NCI-H146 (cell line): ENCODE data around the gene UBE3C.

Experiments used
- DNase-seq: peaks from one replicate; lab custom pipeline; 2025; lab: John Stamatoyannopoulos, UW

Gene UBE3C

DNA sequence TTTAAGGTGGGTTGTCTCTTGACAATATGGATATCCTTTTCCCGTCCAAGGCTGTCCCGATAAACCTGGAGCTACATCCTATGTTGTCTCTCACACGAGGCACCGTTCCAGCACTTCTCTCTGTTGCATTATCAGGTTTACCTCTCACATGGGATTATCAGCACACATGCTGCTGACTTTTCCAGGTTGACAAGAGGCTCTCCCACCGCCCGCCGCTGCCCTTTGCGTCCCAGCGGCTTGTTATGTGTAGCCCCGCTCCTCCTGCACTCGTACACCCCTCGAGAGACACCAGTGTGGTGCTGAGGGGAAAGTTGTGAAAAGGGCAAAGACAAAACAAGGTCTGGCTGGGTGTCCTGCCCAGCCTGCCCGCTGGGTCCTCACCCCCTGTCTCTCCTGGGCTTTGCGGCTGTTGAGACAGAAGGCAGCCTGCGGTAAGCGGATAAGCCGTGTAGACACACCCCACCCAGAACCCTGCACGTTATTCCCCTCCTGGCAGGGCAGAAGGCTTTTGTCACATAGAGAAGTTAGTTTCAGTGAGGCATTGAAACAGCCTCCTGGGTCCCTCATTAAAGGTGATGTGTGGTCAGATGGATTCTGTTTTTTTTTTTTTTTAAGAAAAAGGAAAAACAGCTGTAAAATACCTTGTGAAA, 38.7 kb downstream of the UBE3C start:
- no peak for DNase-seq

DNA sequence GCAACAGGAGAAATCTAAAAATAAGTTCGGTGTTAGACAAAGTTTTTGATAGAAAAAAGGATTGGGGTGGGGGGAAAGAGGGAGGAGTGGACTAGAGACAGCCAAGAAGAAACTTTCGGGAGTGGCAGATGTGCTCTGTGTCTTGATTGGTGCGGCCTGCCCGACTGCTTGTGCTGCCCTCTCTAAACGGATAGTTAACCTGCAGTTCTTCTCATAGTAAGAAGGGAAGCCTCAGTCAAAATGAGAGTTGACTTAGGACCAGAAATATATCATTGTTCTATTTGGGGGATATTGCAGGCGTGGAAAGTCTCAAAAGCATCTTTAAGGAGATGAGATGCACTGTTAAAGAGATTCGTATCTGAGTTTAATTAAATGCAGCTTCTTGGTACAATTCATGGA, 39.3 kb downstream of the UBE3C start:
- no peak for DNase-seq

DNA sequence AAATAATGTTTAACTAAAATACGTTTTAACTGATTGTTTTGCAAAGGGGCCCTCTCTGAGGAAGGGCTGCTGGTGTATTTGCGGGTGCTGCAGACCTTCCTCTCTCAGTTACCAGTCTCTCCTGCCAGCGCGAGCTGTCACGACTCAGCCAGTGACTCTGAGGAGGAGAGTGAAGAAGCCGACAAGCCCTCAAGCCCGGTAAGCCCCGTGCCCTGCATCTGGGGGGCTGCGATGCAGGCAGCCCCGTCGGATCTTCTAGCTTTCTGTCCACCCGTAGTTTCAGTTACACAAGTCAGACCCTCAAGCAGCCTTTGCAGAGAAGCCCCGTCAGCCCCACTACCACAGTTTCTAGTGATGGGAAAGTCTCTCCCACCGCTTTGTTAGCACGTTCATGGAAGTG, 45.1 kb downstream of the UBE3C start:
- no peak for DNase-seq

DNA sequence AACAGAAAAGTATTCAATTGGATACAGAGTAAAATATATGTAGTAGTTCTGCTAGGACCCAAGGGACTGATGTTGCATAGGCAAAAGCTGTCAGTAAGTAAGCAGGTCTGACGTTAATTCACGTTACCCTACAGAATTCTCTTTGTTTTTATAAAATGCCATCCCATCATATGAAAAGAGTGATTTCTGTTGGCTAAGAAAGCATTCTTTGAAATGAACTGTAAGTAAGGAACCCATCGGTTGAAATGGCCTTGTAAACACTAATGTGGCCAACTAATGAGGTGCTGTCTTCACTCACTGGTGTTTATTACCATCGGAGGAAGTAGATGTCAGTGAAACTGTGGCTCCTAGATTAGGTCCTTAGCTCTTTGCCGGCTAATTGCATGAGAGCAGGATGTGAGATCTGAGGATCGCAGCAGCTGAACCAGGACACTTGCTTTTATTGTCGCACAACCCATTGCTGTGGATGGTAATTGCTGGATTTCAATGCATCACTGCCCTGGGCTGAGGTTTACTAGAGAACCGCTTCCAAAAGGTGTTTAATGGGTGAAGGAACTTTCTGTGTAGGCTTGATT, 49.5 kb downstream of the UBE3C start:
- no peak for DNase-seq

DNA sequence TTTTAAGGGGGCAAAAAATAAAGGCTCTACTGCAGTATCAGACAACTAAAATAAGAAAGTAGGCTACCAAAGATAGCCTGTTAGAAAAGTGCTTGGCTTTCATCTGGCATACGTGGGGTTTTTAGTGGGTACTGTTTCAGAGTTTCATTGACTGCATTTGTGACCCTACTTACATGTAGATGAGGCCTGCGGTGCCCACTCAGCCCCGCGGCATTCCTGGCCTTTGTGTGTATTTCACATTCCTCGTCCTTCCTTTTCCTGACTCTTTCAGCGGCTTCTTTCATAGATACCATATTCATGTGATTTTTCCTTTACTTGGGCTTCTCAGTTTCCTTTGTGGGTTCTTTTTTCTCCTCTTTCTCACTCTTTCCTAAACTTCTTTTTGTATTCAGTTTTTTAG, 50.7 kb downstream of the UBE3C start:
- no peak for DNase-seq

DNA sequence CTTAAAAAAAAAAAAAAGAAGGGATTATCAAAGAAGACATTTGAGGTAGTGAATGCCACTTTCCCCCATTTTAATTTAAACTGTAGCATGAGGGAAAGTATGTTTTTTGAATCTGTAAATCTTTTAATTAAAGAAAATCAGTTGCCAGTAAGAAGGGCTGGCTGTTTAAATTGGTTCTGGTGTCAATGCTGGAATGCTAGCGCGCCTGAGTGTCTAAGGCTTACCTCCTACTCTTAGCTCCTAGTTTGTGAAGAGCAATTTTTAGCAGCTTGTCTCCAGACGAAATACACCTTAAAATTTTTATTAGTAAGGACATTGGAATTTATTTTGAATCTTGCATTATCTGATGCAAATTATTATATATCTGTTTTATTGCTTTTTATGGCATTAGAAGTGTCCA, 54.1 kb downstream of the UBE3C start:
- no peak for DNase-seq

DNA sequence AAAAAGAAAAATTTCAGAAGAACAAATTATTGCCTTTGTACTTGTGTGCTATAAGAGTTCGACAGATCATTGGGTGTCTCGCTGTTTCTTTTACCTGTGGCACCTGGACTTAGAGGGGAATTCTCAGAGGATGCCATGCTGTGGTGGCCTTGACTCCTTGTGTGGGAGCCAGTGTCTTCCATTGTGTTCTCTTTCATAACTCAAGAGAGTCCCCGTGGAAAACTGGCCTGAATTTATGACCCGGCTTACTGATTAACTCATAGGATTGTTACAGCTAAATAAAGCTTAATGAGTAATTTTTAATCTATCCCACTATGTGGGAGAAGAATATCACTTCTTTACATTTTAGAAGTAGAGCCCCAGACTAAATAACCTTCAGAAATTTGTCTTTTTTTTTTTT, 54.5 kb downstream of the UBE3C start:
- DNase-seq: no peak

DNA sequence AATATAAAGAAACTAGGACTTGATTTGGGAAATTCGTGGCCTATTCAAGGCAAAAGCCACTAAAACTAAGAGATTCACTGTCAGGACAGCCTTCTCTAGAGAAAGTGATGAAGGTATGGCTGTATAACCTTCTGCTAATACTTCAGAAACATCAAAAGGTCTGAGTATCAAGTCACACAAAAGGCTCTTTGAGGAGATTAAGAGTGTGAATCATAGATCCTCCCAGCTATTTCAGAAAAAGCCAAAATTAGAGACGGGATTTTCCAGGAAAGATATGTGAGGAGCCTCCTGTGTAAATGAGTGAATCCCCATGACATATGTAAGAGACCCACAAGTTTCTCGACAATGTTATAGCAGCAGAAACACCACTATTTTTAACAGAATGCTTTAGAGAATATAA, 56.2 kb downstream of the UBE3C start:
- DNase-seq: no peak

DNA sequence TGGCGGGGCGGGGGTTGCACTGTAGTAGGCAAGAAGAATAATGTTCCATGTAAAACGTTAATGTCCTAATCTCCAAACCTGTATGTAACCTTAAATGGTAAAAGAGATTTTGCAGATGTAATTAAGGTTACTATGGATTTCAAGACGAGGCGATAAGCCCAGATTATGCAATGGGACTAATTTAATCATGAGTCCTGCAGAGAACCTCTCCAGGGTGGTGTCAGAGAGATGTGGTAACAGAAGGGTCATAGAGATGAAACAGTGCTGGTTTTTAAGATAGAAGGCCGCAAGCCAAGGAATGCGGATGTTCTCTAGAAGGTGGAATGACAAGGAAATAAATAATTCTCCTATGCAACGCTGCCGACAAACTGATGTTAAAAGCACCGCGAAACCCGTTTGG, 57.1 kb downstream of the UBE3C start:
- no peak for DNase-seq

DNA sequence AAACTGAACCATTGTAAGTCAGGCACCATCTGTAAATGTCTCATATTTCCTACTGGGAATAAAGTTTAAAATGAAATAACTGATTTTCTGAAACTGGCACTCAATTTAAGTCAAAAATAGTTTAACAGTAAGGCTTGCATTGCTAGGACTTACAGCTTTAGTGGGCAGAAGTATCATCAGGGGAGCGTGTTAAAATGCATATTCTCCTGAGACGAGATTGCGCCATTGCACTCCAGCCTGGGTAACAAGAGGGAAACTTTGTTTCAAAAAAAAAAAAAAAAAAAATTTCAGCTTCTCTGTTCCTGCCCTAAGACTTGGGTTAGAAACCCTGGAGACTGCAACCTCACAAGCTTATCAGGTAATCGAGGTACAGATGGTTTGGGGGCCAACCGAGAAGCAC, 65.4 kb downstream of the UBE3C start:
- DNase-seq: no peak

DNA sequence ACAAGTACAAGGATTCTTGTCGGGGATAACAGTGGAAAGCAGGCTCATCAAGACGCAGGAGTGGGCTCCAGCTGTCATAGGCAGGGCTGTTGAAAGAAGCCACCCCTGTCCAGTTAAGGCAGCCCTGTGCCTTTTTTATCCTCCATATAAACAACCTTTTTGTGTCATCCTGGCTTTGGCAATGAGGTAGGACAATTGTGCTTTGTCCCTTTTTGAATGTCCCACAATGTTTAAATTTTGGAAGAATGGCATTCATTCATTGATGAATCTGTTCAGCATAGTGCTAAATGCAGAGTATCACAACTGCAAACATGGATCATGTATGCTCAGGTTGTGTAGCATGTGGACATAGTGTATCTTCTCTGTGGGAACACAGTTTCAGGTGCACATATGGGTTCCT, 66.7 kb downstream of the UBE3C start:
- no peak for DNase-seq

DNA sequence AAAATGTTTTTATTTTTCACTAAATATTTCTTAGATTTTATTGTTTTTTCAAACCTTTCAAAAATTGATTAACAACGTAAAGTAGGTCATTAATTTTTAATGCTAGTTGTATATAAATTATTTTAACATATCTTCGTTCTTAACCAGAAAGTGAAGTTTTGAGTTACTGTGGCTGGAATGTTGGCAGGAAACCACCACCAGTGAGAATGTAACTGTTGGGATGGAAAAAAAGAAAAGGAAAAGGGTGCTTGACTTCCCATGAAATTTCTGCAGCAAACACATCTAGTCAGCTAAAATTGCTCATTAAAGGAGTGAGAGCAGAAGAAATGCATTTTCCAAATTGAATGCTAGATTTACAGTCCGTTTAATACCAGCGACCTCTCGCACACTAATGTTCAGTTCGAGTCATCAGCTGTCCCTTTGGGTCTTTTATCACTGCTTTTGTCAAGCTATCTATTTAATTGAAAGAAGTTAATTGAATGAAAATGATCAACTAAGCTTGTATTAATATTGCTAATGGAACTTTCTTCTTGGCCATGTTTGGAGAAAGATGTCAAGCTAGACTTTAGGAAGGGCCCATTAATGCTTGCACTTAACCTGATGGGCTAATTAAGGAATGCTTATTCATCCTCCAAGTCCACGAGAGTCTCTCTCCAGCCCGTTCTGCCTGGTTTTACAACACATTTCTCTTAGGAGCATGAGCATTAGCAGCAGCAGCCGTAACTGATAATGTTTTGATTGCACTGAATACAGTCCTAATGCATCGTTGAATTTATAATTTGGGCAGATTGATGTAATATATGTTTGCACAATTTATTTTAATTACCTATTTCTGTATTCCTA, 70.1 kb downstream of the UBE3C start:
- no peak for DNase-seq

DNA sequence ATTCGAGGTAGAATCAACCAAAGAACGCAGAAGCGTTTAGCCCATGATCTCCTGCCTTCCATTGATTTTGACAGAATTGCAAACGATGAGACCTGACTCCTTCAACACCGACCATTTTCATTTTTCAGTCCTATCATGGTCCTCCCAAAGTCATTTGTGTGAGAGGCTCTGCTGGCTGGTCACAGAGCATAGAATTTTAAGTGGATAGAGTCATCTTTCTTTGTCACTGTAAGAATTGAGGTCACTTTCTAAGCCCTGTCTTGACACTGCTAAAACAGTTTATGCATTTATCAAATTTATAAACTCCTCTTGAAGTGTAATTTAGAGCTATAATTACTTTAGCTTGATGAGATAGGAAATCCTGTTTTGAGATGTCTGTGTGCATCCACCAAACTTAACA, 72.0 kb downstream of the UBE3C start:
- no peak for DNase-seq

DNA sequence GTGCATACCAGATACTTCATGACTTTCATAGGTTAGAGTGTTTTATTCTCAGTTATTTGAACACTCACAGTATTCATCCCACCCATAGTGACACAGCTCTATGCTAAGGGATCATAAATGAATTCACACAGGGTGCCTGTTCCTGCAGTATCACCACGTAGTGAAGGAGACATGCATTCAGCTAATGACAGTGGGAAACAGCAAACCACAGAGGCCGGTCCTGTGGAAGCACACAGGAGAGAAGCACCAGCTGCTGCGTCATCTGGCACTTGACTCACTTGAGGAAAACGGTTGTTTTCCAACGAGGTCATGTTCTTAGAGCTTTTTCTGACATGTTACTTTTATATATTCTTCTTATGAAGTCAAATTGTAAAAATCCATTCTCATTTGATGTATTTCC, 73.0 kb downstream of the UBE3C start:
- DNase-seq: no peak

DNA sequence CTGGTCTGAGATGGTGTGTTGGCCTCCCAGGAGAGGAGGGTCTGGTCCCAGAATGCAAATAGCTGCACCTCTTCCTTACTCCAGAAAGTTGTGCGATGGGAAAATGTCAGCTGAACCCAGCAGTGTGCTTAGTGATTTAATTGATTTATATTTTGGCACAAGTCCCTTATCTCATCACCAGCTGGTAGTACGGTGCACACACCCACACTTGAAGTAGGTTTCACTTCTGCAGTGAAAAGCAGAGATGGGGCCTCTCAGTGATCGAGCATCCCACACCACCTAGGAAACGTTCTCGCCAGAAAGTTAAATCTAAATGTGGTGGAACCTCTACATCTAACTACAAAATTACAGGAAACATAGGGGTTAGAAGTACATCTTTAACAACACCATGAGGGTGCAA, 80.4 kb downstream of the UBE3C start:
- no peak for DNase-seq

DNA sequence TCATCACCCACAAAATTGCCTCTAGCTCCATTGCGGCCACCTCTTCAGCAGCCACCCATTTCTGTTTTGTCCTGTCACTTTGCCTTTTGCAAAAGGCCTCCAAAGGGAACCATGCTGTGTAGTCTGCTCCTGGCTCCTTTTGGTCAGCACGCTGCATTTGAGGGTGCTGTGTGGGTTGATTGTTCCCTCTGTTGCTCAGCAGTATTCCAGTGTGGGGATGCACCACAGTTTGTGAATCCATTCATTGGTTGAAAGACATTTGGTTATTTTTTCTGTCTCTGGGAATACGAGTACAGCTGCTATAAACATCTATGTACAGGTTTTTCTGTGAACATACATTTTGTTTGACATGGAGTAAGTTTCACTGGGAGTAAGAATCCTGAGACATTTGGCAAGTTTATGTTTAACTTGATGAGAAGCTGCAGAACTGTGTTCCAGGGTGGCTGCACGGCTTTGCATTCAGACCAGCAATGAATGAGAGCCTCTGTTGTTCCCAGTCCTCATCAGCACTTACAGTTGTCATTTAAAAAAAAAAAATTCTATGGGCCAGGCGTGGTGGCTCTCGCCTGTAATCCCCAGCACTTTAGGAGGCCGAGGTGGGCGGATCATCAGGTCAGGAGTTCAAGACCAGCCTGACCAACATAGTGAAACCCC, 82.3 kb downstream of the UBE3C start:
- DNase-seq: no peak

DNA sequence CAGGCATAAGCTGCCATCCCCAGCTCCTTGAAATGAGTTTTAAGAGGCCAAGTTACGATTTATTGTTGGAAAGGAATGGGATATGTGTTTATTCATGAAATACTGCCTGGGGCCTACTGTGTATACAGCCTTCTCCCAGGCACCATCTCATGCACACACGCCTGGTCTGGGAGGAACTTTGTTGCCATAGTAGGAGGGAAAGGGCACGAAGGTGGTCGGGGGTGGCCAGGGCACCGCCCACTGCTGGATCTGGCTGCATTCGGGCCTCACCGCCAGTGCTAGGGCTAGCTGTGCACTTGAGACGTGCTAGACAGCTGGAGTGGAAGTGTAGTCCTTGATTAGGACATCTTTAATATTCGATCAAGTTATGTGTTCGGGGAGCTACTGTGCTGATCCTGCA, 84.0 kb downstream of the UBE3C start:
- DNase-seq: no peak

DNA sequence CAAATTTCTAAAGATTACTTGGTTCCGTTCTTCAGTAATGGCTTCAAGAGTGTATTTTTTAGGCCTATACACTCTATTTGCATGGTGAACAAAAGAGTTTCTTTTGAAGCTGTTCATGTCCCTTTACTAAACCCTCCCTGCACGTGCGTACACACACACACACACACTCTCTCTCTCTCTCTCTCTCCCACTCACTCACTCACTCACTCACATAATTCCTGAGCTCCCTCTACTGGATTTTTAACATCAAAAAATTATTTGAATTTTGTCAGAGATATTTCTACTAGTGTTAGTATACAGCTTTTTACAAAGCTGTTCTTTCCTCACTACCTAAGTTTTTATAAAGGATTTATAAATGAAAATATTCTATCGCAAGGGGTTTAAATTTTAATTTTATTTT, 85.9 kb downstream of the UBE3C start:
- DNase-seq: no peak

DNA sequence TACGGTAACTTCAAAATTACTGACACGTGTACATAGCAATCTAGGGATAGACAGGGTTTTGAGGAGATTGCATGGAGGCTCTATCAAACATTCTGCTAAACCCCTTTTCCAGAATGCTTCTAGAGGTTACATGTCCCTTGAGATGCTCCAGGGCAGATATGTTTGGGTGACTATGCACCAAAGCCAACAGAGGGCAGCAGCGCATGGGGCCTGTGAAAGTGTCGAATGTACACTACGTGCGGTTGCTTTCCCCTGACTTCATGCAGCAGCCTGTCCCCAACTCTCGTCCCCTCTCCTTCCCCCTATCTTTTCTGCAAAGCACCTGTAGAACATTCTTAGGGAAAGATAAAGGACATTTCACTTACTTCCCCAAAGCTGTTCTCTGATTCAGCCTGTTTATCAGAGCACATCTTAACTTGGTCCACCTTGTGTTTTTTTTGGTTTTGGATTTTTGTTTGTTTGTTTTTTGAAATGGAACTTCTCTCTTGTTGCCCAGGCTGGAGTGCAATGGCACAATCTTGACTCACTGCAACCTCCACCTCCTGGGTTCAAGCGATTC, 90.2 kb downstream of the UBE3C start:
- no peak for DNase-seq

DNA sequence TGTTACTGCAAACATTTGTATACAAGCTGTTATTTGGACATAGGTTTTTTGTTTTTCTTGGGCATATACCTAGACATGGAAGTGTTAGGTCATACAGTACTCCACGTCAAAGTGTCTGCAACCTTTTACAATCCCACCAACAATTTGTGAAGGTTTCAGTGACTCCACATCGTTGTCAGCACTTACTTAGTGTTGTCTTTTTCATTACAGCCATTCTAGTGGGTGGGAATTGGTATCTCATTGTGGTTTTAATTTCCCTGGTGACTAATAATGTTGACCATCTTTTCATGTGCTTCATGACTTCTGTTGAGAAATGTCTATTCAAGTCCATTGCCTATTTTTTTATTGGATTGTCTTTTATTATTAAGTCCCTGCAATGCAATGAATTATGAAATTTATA, 95.0 kb downstream of the UBE3C start:
- DNase-seq: no peak

DNA sequence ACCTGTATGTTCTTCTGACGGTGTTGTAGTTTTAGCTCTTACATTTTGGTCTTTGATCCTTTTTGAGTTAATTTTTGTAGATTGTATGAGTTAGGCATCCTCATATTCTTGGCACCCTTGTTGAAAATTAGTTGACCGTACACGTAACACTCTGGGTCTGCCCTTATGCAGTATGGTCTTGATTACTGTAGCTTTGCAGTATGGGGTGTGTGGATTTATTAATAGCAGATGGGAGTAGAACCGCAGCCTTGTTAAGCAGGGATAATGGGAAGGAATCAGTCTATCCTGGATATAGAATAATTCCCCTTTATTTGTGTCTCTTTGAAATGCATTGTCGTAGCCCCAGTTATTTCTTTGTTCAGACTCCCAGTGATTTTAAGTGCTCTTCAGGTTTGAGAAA, 95.5 kb downstream of the UBE3C start:
- DNase-seq: no peak
